Large intestine (tissue), 3 donors: ENCODE measurements around the gene POLD2. TPM values are rescaled to one million over a fixed set of nuclear protein-coding genes. Genes with fewer than 3 reads are reported as not detected.

ENCODE experiments used
- DNase-seq, 2 donors: peaks; one replicate each; pipeline versions ENCODE4 v3.0.0 to v3.0.0-alpha.2; 2013
- H3K27ac ChIP-seq: one replicate; pipeline ENCODE4 v1.5.1; 2013; ENCODE audit warnings: low read length
- H3K27me3 ChIP-seq: 2 replicates; pipeline ENCODE4 v1.6.1; 2013; ENCODE audit warnings: low read length; ENCODE audit not compliant: control insufficient read depth, insufficient read depth
- H3K36me3 ChIP-seq: 2 replicates; pipeline ENCODE4 v1.6.1; 2013; ENCODE audit warnings: low read length; ENCODE audit not compliant: control insufficient read depth, insufficient read depth
- H3K4me1 ChIP-seq: one replicate; pipeline ENCODE4 v1.6.1; 2013; ENCODE audit warnings: low read length; ENCODE audit not compliant: control insufficient read depth, insufficient read depth
- H3K4me3 ChIP-seq: one replicate; pipeline ENCODE4 v1.5.1; 2013; ENCODE audit warnings: low read length
- H3K9me3 ChIP-seq: one replicate; pipeline ENCODE4 v1.6.1; 2013; ENCODE audit warnings: mild to moderate bottlenecking, low read depth, low read length, moderate library complexity; ENCODE audit not compliant: control insufficient read depth
- WGBS: methylation state at CpG from one replicate; pipeline ENCODE4 v1.1.5; 2013; ENCODE audit warnings: low lambda C conversion rate; ENCODE audit not compliant: insufficient coverage; 5-methylcytosine and 5-hydroxymethylcytosine counted together
- polyA plus RNA-seq: library from polyadenylated mRNA; unstranded; fragments of 120-200 nt; gene quantifications from one replicate; pipeline ENCODE4 v1.2.1, GENCODE V29; 2013

Gene POLD2
- polyA plus RNA-seq, 1 donor = 64.1 TPM

DNA sequence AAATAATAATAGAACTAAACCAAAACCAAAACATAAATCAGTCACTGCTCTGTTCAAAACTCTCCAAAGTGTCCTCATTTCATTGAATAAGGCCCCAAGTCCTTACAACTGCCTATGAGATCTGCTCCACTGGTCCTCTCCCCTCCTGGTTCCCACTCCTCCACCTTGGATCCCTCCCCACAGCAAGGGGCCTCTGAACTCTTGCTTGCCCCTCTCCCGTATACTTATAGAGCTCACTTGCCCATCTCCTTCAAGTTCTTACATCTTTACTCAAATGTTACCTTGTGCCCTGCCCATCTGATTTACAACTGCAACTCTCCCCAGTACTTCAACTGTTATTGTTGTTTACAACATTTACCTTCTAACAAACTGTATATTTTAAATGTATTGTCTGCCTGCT is 819 bp downstream of the POLD2 start:
- no peak for DNase-seq
- Histone ChIP-seq H3K4me1 (peaks cover 5% of the 10 kb centered on the region), H3K4me3 (peak overlapping the region; percentile 81), H3K27me3 (no peaks in the 10 kb centered on the region), H3K9me3 (no peaks in the 10 kb centered on the region), H3K36me3 (peaks cover 31% of the 10 kb centered on the region), H3K27ac (no peak overlapping the region)
- no CpG with 5 or more reads among the region's 1 CpG for WGBS

GRCh38 chr7:44121761-44122420 is 1.5 kb downstream of the POLD2 start:
- Histone ChIP-seq H3K27ac (no peak overlapping the region), H3K4me3 (no peak overlapping the region), H3K4me1 (peaks cover 5% of the 10 kb centered on the region), H3K9me3 (no peaks in the 10 kb centered on the region), H3K36me3 (peaks cover 36% of the 10 kb centered on the region), H3K27me3 (no peaks in the 10 kb centered on the region)
- no CpG with 5 or more reads among the region's 12 CpGs for WGBS
- no peak for DNase-seq

DNA sequence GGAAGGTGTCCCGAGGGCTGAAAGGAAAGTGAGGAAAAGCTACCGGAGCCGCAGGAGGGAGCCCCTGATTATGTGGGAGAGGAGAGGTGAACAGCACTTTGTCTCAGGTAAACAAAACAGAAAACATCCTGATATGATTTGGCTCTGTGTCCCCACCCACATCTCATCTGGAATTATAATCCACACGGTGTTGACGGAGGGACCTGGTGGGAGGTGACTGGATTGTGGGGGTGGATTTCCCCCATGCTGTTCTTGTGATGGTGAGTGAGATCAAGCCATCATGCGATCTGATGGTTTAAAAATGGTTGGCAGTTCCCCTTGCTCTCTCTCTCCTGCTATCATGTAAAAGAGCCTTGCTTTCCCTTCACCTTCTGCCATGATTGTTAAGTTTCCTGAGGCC is 3.0 kb downstream of the POLD2 start:
- no peak overlapping the region for H3K27ac ChIP-seq
- peaks cover 5% of the 10 kb centered on the region for H3K4me1 ChIP-seq
- no peaks in the 10 kb centered on the region for H3K27me3 ChIP-seq
- no peaks in the 10 kb centered on the region for H3K9me3 ChIP-seq
- H3K4me3 ChIP-seq = no peak overlapping the region
- peaks cover 49% of the 10 kb centered on the region for H3K36me3 ChIP-seq
- WGBS = no CpG with 5 or more reads among the region's 6 CpGs
- no peak for DNase-seq

GRCh38 chr7:44119829-44120380 is 3.4 kb downstream of the POLD2 start:
- peaks cover 54% of the 10 kb centered on the region for H3K36me3 ChIP-seq
- no peak overlapping the region for H3K4me3 ChIP-seq
- 83% methylated on average over 2 of the region's 8 CpGs for WGBS
- peaks cover 5% of the 10 kb centered on the region for H3K4me1 ChIP-seq
- no peaks in the 10 kb centered on the region for H3K27me3 ChIP-seq
- H3K27ac ChIP-seq = no peak overlapping the region
- no peaks in the 10 kb centered on the region for H3K9me3 ChIP-seq
- no peak for DNase-seq

GRCh38 chr7:44117801-44118429 is 5.4 kb downstream of the POLD2 start:
- peaks cover 5% of the 10 kb centered on the region for H3K4me1 ChIP-seq
- no peak overlapping the region for H3K27ac ChIP-seq
- peaks cover 1% of the 10 kb centered on the region for H3K27me3 ChIP-seq
- peaks cover 65% of the 10 kb centered on the region for H3K36me3 ChIP-seq
- WGBS = no CpG with 5 or more reads among the region's 13 CpGs
- H3K4me3 ChIP-seq = no peak overlapping the region
- no peak for DNase-seq
- H3K9me3 ChIP-seq = peaks cover 4% of the 10 kb centered on the region

- peaks cover 6% of the 10 kb centered on the region for H3K27me3 ChIP-seq
- DNase-seq = no peak
- no peaks in the 10 kb centered on the region for H3K4me1 ChIP-seq
- no CpG with 5 or more reads among the region's 25 CpGs for WGBS
- peaks cover 65% of the 10 kb centered on the region for H3K36me3 ChIP-seq
- H3K27ac ChIP-seq = no peak overlapping the region
- no peak overlapping the region for H3K4me3 ChIP-seq
- peaks cover 4% of the 10 kb centered on the region for H3K9me3 ChIP-seq
Measured at GRCh38 chr7:44116789-44117666, 6.3 kb downstream of the POLD2 start.

DNA sequence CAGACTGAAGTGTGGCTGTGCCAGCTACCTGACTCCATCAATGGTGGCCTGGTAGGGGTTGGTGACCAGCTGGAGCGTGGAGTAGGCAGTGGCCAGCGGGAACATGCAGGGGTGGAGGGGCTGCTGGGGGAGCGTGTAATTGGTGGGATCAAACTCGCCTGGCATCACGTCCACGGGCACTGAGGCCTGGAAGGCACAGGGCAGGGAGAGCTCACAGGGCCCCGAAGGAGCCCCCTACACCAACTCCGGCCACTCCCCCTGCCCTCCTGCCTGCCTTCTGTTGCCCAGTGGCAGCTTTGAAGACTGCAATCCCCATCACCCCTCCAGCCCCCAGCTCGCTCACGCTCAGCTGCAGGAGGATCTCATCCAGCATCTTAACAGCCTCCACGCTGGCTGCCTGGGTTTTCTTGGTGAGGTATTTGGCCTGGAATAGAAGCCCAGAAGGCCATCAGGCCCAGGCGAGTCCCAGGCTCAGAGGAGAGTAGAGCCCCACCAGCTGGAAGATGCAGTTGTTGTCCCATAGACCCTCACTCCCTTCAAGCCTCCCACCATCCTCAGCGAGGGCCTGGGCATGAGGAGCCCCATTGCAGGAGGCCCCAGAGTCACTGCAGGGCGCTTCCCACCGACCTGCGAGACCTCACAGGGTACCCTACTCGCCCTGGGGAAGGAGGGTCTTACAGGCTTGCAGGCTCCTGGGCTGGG is 7.1 kb downstream of the POLD2 start:
- H3K27me3 ChIP-seq = peaks cover 6% of the 10 kb centered on the region
- no peaks in the 10 kb centered on the region for H3K4me1 ChIP-seq
- no peak for DNase-seq
- no CpG with 5 or more reads among the region's 17 CpGs for WGBS
- no peak overlapping the region for H3K27ac ChIP-seq
- peaks cover 4% of the 10 kb centered on the region for H3K9me3 ChIP-seq
- H3K4me3 ChIP-seq = no peak overlapping the region
- H3K36me3 ChIP-seq = peaks cover 60% of the 10 kb centered on the region

GRCh38 chr7:44114586-44115310 is 8.6 kb downstream of the POLD2 start:
- no peak overlapping the region for H3K4me3 ChIP-seq
- peaks cover 6% of the 10 kb centered on the region for H3K27me3 ChIP-seq
- H3K27ac ChIP-seq = no peak overlapping the region
- peaks cover 4% of the 10 kb centered on the region for H3K9me3 ChIP-seq
- H3K4me1 ChIP-seq = no peaks in the 10 kb centered on the region
- WGBS = no CpG with 5 or more reads among the region's 12 CpGs
- H3K36me3 ChIP-seq = peaks cover 51% of the 10 kb centered on the region
- no peak for DNase-seq

DNA sequence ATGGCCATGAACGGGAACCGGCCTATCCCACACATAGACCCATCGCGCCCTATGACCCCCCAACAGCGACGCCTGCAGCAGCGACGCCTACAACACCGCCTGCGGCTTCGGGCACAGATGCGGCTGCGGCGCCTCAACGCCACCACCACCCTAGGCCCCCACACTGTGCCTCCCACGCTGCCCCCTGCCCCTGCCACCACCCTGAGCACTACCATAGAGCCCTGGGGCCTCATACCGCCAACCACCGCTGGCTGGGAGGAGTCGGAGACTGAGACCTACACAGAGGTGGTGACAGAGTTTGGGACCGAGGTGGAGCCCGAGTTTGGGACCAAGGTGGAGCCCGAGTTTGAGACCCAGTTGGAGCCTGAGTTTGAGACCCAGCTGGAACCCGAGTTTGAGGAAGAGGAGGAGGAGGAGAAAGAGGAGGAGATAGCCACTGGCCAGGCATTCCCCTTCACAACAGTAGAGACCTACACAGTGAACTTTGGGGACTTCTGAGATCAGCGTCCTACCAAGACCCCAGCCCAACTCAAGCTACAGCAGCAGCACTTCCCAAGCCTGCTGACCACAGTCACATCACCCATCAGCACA is 9.5 kb downstream of the POLD2 start:
- Histone ChIP-seq H3K27me3 (peaks cover 6% of the 10 kb centered on the region), H3K36me3 (peaks cover 45% of the 10 kb centered on the region), H3K27ac (no peak overlapping the region), H3K4me3 (no peak overlapping the region), H3K4me1 (no peaks in the 10 kb centered on the region), H3K9me3 (peaks cover 4% of the 10 kb centered on the region)
- 100% methylated on average over 1 of the region's 24 CpGs for WGBS
- DNase-seq = no peak
